Hematopoietic multipotent progenitor cell (in vitro differentiated cells): ENCODE data around the gene KRT35. TPM values are rescaled to one million over a fixed set of nuclear protein-coding genes. Genes with fewer than 3 reads are reported as not detected.

Experiments used
- DNase-seq, 3 donors: peaks; one replicate each; pipeline ENCODE4 v3.0.0-alpha.2; 2011 to 2015; ENCODE audit warnings: low read depth in 2 of 3, low spot score in 2 of 3
- total RNA-seq: library from RNA; depleted of rRNA; stranded (reverse); fragments of >200 nt; gene quantifications from one replicate; pipeline ENCODE4 v1.2.3, GENCODE V29; 2012

KRT35 gene
- total RNA-seq, 1 donor, result not detected

GRCh38 chr17:41512546-41513167 is 31.7 kb upstream of the KRT35 start:
- DNase-seq, result peak in 1 of 3 donors; percentile 56

- DNase-seq, result no peak
Observed at GRCh38 chr17:41511716-41512115, 30.8 kb upstream of the KRT35 start.

GRCh38 chr17:41511116-41511515 is 30.2 kb upstream of the KRT35 start:
- DNase-seq, result no peak

DNA sequence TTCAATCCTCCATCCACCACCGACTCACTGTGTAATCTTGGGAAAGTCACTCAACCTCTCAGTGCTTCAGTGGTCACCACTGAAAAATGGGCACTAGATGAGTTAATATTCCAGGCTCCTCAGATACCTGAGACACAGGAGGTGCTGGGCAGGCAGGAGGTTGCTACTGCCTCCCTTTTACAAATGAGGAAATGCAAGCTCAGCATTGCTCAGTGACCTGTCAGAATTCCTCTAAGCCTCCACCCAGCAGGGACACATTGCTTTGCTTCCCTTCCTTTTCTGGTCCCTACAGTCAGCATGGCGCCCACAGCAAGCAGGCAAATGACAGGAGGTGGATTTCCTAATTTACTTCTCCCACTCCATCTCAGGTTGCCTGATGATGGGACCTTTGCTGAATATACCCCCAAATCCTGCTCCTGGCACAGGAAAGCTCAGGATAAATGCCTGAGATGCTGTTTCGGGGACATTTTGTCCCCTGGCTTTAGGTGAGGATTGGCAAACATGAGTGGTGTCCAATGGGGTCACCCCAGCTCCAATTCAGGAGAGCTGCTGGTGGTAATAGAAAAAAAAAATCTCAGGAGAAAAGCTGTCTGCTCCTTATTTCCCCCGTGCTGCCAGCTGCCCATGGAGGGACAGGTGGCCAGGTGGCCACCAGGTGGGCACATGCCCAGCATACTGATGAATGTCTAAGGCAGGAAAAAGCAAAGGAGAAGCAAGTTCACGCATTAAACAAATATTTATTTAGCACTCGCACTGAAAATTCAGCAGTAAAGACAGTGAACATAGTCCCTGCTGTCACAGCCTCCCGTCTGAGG is 29.5 kb upstream of the KRT35 start:
- no peak for DNase-seq

- no peak for DNase-seq
Observed at GRCh38 chr17:41507315-41507880, 26.4 kb upstream of the KRT35 start.

DNA sequence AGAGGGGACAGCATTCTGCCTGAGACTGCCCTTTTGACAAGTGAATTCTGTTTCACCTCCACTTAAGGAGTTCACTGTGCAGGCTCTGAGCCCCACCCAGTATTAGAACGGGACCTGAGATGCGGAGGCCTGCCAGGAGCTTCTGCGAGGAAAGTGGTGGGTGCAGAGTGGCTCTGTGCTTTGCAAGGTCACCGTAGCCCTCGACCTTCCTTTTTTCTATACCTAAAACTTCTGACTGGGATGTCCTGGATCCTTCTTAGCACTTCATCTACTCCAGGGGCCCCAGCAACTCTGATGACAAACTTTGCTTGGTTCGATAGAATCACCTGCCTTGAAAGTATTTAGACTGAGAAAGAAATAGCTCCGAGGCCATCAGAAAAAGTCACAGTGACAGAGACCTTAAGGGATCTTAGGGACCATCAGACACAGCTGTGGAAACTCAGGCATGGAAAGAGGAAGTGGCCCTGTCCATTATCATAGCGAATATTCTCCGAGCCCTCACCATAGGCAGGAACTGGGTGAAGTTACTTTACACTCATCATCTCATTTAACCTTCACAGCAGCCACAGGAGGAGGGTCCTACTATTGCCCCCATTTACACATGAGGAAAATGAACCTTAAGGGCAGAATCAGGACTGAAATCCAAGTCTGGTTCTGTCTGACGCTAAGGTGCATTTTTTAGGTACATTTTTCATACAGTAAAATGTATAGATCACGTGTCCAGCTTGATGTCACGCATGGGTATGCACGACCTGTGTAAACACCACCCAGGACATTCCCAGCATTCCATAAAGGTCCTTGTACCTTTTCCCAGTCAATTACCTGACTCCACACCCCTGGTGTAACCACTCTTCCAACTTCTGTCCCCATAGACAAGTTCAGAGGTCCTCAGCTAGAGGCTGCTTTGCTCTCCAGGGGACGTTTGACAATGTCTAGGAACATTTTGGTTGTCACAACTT is 25.1 kb upstream of the KRT35 start:
- no peak for DNase-seq

- no peak for DNase-seq
Observed at GRCh38 chr17:41505007-41505808, 24.3 kb upstream of the KRT35 start, which contains the start of gene KRT13. TSS of gene KRT13 (minus strand) at chr17:41505612. CDS start at chr17:41505550, 62 bp downstream.

GRCh38 chr17:41504246-41504977 is 23.5 kb upstream of the KRT35 start:
- no peak for DNase-seq

GRCh38 chr17:41503202-41503601 is 22.3 kb upstream of the KRT35 start:
- DNase-seq, result no peak

DNA sequence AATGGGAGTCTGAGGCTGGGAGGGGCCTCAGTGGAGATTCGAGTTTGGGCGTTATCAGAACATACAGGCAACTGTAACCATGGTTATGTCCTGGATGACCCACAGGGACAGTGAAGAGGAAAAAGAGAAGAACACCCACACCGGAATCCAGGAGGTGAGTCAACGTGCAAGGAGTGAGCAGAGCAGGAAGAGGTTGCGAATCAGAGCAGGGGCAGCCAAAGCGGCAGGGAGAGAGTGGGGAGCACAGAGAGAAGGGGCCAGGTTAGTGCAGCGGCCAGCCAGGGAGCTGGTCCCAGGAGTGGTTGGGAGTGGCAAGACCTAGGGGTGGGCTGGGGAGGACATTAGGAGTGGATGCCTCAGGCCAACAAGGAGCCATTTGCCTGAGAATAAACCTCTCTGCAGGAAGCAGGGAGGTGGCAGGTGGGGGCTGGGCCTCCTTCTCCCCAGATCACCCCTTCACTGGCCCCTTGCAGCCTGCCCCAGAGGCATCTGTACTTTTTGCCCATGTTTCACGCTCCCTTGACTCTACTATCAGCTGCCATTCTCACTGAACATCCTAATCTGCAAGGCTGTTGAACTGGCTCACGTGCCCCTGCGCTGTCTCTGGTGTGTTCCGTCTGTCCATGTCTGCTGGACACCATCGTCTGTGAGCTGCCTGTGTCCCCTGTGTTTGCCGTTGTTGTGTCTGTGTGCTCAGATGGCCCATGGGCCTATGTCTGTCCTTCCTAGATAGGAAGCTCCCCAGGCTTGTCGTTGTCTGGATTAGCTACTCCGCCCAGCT is 19.4 kb upstream of the KRT35 start:
- DNase-seq, result peak in 1 of 3 donors; percentile 13

- DNase-seq, result no peak
Observed at GRCh38 chr17:41499714-41500113, 18.8 kb upstream of the KRT35 start.

DNA sequence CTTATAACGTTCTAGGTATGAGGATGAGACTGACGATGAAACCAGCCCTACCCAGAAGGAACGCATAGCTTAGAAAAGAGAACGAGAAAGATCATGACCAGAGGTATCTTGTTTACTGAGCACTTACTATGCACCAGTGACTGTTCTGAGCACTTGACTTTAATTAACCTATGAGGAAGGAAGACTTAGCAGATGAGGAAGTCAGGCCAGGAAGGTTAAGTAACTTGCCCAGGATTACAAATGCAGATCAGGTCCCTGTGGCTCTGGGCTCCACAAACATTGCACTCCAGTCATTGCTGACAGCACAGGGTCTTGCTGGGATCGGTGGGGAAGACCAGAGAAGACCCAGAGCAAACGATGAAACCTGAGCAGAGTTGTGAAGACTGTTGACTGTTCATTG is 17.3 kb upstream of the KRT35 start:
- no peak for DNase-seq

- DNase-seq, result peak in 2 of 3 donors; percentile 78 to 85
Observed at GRCh38 chr17:41496803-41497484, 16.0 kb upstream of the KRT35 start.

DNA sequence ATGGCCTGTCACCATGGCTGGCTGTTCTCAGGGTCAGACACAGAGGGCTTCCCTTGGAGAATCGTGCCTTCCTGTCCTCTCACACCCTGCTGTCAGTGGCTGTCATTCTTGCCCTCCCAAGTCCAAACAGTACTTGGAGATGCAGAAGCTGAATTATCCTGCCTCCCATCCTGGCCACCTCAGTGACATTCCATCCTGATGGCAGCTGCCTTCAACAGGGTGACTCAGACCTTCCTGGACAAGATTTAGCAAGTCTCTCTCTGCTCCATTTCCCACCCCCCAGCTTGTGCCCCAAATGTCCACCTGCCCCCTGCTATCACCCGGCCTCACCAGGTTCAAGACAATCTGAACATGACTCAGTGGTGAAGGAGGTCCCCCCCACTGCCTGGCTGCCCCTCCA is 13.6 kb upstream of the KRT35 start:
- no peak for DNase-seq

- no peak for DNase-seq
Observed at GRCh38 chr17:41492771-41493170, 11.8 kb upstream of the KRT35 start.

GRCh38 chr17:41492351-41492750 is 11.4 kb upstream of the KRT35 start:
- no peak for DNase-seq

- DNase-seq, result no peak
Observed at GRCh38 chr17:41491476-41491875, 10.5 kb upstream of the KRT35 start.
